Measurements from ENCODE around the gene PTPRA.
"Not testable (repeated sequence)": the region's sequence is repeated elsewhere in the genome, so short reads cannot be mapped to it uniquely, and the experiment has no call there.

Gene PTPRA

DNA sequence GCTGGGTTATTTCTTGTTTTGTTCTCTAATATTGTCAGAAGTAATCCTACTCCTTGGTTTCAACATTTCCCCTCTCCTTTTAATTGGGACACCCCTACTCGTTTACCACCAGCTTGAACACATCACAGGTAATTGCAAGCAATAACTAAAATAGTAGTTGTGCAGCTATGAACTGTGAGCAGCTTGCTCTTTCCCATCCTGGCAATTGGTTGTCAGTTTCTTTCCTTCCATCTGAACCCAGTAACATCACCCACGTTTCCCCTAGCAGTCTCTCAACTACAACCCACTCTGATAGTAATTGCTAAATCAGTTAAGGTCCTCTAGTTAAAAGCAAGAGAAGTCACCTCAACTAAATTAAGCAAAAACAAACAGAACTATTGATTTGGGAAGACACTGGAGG is 122.5 kb downstream of the PTPRA start:
- DNase-seq (ENCODE audit: low read depth, low spot score) = no peak

DNA sequence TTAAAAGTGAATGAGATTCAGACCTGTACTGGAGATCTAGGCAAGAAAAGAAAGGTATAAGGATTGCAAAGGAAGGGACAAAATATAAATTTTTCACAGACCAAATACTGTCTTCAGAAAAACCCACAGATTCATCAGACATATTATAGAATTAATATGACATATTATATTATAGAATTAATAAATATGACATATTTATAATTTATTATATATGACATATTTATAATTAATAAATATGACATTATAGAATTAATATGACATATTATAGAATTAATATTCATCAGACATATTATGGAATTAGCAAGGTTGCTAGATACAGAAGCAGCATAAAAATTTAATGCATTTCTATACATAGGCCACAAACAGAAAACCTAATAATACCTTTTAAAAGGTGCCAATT is 125.4 kb downstream of the PTPRA start:
- no peak for DNase-seq (ENCODE audit: low read depth, low spot score)

DNA sequence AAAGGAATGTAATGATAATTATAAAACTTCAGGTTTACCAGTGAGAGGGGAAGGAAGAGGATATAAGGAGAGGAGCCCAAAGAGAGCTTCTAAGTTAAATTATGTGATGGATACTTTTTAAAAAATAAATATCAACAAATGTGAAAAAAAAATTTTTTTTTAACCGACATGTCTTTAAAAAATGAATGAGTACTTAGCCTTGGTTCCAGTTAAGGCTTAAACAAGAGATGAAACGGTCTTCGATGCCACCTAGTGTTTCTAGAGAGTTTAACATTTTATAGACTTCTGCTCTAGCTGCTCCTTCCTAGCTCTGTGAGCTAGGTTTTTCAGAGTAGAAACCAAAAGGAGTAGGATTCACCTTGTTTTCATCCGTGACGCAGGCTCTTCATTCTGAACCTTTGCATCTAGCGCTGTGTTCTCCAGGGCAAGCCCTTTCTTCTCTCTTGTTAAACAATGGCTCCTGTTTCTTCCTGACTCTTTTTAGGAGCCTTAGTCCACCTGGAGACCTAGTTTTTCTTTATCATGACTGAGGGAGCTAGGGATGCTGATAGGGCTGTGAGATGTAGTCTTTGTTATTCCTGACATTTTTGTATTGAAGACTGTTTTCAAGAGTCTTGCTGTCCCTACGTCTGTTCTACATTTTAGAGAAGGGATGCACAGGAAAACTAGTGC is 127.7 kb downstream of the PTPRA start:
- no peak for DNase-seq (ENCODE audit: low read depth, low spot score)

GRCh38 chr20:3003416-3003815 is 130.1 kb downstream of the PTPRA start:
- DNase-seq (ENCODE audit: low read depth, low spot score) = no peak

GRCh38 chr20:3010985-3011723 is 137.9 kb downstream of the PTPRA start:
- no peak for DNase-seq (ENCODE audit: low read depth, low spot score)

DNA sequence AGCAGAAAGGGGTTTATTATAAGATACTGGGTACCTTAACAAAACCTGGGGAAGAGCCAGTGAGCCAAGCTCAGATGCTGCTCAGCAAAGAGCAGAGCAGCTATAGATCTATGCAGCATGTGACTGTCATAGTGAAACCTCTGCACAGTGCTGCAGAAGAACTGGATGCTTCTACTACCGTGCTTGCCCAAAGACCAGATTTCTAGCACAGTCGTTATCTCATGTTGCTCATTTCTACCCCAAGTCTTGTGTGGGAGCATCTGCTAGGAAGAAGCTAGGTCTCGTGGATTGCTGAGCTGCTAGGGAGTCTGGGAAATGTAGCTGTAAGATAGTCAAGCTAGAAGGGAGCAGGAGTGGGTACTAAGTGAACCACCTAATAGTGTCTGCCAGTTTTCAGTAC is 138.5 kb downstream of the PTPRA start:
- no peak for DNase-seq (ENCODE audit: low read depth, low spot score)

DNA sequence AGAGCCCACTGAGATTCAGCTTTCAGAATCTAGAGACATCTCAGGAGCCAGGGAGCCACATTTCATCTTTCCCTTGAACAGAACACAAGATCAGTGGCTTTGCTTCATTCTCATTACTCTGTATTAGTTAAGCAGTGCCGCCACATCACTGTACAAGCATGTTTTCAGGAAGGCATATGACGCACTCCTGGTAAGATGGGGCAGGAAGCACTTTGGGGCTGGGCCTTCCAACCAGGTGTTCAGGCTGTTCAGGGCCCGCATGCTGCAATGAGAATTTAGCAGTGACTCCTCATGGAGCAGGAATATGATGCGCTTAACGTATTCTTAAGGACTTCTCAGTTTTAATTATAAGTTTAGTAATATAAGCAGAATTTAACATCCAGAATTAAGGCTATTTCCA is 140.5 kb downstream of the PTPRA start:
- DNase-seq (ENCODE audit: low read depth, low spot score) = no peak

DNA sequence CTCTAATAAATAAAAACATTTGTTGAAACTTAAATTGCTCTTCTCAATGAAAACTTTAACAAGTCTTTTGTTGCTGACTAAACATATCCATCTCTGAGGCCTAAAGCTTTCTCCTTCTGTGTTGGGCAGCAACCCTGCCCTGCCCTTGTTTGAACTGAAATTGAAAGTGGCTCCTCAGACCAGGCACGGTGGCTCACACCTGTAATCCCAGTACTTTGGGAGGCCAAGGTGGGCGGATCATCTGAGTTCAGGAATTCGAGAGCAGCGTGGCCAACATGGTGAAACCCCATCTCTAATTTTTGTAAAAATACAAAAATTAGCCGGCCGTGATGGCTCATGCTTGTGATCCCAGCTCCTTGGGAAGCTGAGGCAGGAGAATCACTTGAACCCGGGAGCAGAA is 140.9 kb downstream of the PTPRA start:
- no peak for DNase-seq (ENCODE audit: low read depth, low spot score)

DNA sequence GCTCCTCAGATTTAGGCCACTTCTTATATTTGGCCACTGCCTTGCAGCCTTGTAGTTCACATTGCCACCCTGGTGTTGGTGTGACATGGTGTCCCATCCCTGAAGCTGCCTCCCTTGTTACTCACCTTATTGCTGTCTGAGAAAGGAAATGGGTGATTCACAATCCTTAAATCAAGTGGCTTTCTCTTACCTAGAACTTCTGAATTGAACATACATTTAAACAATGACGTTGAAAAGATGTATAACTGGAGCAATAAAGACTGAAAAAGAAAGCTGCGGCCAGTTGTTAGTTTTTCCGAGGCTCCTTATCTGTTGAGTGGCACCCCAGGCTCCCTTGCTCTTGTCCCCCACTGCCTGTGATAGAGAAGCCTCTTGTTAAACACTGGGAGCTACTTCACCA is 141.4 kb downstream of the PTPRA start:
- no peak for DNase-seq (ENCODE audit: low read depth, low spot score)

DNA sequence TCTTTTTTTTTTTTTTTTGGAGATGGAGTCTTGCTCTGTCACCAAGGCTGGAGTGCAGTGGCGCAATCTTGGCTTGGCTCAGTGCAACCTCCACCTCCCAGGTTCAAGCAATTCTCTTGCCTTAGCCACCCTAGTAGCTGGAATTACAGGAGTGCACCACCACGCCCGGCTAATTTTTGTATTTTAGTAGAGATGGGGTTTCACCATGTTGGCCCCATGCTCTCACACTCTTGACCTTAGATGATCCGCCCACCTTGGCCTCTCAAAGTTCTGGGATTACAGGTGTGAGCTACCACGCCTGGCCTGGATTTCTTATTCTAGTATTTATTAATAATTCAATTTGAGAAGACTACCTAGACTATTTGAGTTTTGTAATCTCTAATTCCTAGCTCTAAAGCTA is 142.0 kb downstream of the PTPRA start:
- not testable (repeated sequence) for DNase-seq (ENCODE audit: low read depth, low spot score)

DNA sequence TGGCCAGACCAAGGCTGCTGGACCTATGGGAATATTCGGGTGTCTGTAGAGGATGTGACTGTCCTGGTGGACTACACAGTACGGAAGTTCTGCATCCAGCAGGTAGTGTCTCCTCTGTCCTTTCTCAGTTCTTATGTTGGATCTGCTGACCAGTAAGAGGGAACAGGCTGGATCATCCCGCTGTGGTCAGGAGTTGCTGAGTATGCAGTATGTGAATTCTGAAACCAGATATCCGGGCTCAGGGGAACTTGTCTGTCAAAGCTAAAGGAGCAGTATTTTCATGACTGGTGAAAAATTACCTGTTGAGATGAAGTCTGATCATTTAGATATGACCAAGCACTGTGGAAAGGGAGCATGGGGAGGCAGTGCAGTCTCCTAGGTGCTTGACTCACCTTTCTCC is 148.0 kb downstream of the PTPRA start:
- no peak for DNase-seq (ENCODE audit: low read depth, low spot score)

- DNase-seq (ENCODE audit: low read depth, low spot score) = no peak
These were observed 148.5 kb downstream of the PTPRA start for GRCh38 chr20:3021777-3022176.

- DNase-seq (ENCODE audit: low read depth, low spot score) = not testable (repeated sequence)
These were observed 149.5 kb downstream of the PTPRA start for GRCh38 chr20:3022559-3023490.

GRCh38 chr20:3027987-3028386 is 154.7 kb downstream of the PTPRA start:
- DNase-seq (ENCODE audit: low read depth, low spot score) = no peak

- DNase-seq (ENCODE audit: low read depth, low spot score) = no peak
These were observed 158.4 kb downstream of the PTPRA start for GRCh38 chr20:3031524-3032147.

- DNase-seq (ENCODE audit: low read depth, low spot score) = no peak
These were observed 159.3 kb downstream of the PTPRA start for GRCh38 chr20:3032624-3033023.

- DNase-seq (ENCODE audit: low read depth, low spot score) = no peak
These were observed 164.4 kb downstream of the PTPRA start for GRCh38 chr20:3037654-3038053.

GRCh38 chr20:3038454-3038853 is 165.2 kb downstream of the PTPRA start:
- no peak for DNase-seq (ENCODE audit: low read depth, low spot score)

GRCh38 chr20:3039426-3039825 is 166.1 kb downstream of the PTPRA start:
- DNase-seq (ENCODE audit: low read depth, low spot score) = no peak

DNA sequence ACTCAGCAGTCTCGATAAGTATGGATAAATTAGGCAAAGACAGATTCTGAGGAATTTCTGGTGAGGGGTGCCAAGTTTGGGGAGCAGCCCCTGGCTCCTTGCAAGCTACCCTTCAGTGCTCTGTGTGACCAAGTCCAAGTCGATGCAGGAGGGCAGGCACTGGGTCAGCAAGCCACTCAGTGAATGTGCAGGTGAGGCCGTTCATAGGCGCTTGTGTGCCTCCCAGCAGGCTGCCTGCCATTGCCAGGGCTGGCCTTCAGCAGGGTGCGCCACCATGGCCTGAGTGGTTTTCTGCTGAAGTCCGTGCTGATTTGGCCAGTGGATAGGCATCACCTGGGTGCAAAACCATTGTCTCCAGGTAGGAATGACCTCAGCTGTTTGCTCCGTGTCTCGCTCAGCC is 166.8 kb downstream of the PTPRA start:
- no peak for DNase-seq (ENCODE audit: low read depth, low spot score)

DNA sequence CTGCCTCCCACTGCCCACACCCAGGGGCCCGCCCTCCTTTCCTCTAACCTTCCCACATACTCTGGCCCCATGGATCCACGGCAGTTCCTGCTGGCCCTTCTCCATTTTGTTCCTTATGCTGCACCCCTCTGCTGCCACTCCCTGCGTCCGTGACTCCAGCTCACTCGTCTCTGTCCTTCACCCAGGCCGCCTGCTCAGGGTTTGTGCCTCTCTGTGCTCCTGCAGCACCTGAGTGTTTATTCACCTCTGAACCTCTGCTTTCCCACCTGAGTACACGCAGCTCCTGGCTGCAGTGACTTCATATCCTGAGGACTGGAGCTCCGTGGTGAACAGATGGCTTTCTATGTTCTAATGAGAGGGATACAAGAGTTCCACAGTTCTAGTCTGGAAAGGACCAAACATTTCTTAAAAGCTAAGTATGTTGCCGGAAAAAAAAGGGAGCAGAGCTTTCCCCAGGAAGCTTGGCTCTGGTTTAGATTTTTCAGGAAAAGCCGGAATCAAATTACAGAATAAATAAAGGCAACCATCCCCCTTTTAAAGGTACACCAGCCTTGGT is 168.7 kb downstream of the PTPRA start:
- no peak for DNase-seq (ENCODE audit: low read depth, low spot score)

DNA sequence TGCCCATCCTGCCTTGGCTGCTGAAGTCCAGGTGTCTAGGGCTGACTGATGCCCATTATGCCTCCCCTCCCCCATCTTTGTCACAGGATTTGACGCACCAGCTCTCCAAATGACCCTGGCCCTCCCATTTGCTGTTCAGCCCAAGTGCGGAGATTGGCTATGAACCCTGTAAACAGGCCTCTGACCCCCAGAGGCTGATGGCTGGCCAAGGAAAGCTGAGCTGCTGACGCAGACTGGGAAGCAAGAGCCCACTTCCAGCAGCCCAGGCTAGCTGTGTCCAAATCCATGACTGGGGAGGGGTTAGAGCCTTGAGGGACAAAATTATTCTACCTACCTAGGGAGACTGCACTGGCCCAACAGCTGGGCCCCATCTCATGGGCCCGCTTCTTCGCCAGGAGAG is 169.3 kb downstream of the PTPRA start:
- no peak for DNase-seq (ENCODE audit: low read depth, low spot score)

Data from activated naive CD8-positive, alpha-beta T cell treated with anti-CD3 and anti-CD28 coated beads, Interleukin-2, amount 50 U/mL, for 16 hours (primary cell).